Panc1 (cell line): ENCODE data around the gene PGBD2. TPM values are rescaled to one million over a fixed set of nuclear protein-coding genes. Genes with fewer than 3 reads are reported as not detected.

ENCODE experiments used
- ATAC-seq: fragments of 200-7000 bp; cut with Tn5 transposase; 2 replicates; pipeline ENCODE4 v1.9.1; 2020; ENCODE audit warnings: mild to moderate bottlenecking, moderate library complexity
- BruUV-seq: library from RNA; stranded (reverse); fragments of 400-500 nt; replicated peaks from 2 replicates; lab custom pipeline; 2021; lab: Mats Ljungman, UMichigan
- CTCF ChIA-PET: fragments of 300-600 bp; sonication (Branson Sonifier 250); formaldehyde crosslinking; loops from one replicate; lab custom pipeline; 2022; ENCODE audit warnings: antibody characterized with exemption; lab: Charles Lee
- POLR2A ChIA-PET: fragments of 300-600 bp; sonication (Branson Sonifier 250); formaldehyde crosslinking; loops from one replicate; lab custom pipeline; 2022; ENCODE audit warnings: antibody characterized with exemption; lab: Charles Lee
- DNase-seq: peaks from one replicate; pipeline ENCODE4 v3.0.0-alpha.2; 2010; ENCODE audit warnings: low read depth, low spot score
- H3K27ac ChIP-seq: 2 replicates; pipeline ENCODE4 v1.5.1; 2011; ENCODE audit warnings: mild to moderate bottlenecking, low read length, inconsistent platforms
- H3K27me3 ChIP-seq: fragments of 200-500 bp; sonication (Bioruptor generic); 2 replicates; pipeline ENCODE4 v1.6.0; 2014; ENCODE audit warnings: low read length, inconsistent platforms; ENCODE audit not compliant: control insufficient read depth, insufficient read depth
- H3K36me3 ChIP-seq: fragments of 200-500 bp; sonication (Bioruptor generic); 2 replicates; pipeline ENCODE4 v1.5.1; 2014; ENCODE audit warnings: inconsistent platforms, mild to moderate bottlenecking, low read length, moderate library complexity; ENCODE audit not compliant: control insufficient read depth, insufficient read depth
- H3K4me1 ChIP-seq: 2 replicates; pipeline ENCODE4 v1.5.1; 2011; ENCODE audit warnings: inconsistent platforms, mild to moderate bottlenecking, low read length, moderate library complexity; ENCODE audit not compliant: control insufficient read depth, insufficient read depth
- H3K4me3 ChIP-seq, 2 experiments: 2 replicates each; pipeline ENCODE4 v1.5.1; 2011 to 2012; ENCODE audit warnings: low read depth in 2 of 2, low read length in 2 of 2, mild to moderate bottlenecking in 2 of 2, inconsistent platforms in 1 of 2, moderate library complexity in 1 of 2
- H3K9me3 ChIP-seq: fragments of 200-500 bp; sonication (Bioruptor generic); 2 replicates; pipeline ENCODE4 v1.5.1; 2014; ENCODE audit warnings: low read depth, mild to moderate bottlenecking, inconsistent platforms, low read length, moderate library complexity; ENCODE audit not compliant: control insufficient read depth, insufficient read depth
- CTCF ChIP-seq: fragments of 450-650 bp; IDR thresholded peaks from 2 replicates; pipeline ENCODE4 v1.5.1; 2017; ENCODE audit warnings: mild to moderate bottlenecking
- POLR2AphosphoS5 ChIP-seq: IDR thresholded peaks from 2 replicates; pipeline ENCODE4 v1.6.1; 2012; ENCODE audit warnings: mild to moderate bottlenecking, low read depth, low read length, moderate library complexity
- REST ChIP-seq, 2 experiments: IDR thresholded peaks; 2 replicates each; pipeline ENCODE4 v1.6.1; 2011 to 2012; ENCODE audit warnings: low read depth in 2 of 2, control low read depth in 1 of 2, low read length in 1 of 2, mild to moderate bottlenecking in 1 of 2, moderate library complexity in 1 of 2; ENCODE audit not compliant: insufficient read depth in 1 of 2
- SIN3A ChIP-seq: IDR thresholded peaks from 2 replicates; pipeline ENCODE4 v1.6.1; 2012; ENCODE audit warnings: low read depth, mild to moderate bottlenecking, low read length, moderate library complexity, borderline replicate concordance; ENCODE audit not compliant: insufficient read depth
- TCF7L2 ChIP-seq: IDR thresholded peaks from 2 replicates; pipeline ENCODE4 v1.6.1; 2011; ENCODE audit warnings: mild to moderate bottlenecking, low read depth, low read length, inconsistent platforms
- in situ Hi-C: cut with HindIII; loops from 2 replicates; pipeline ENCODE4 v1.10.0; 2016; ENCODE audit warnings: low sequenced_read_pairs, low pct_unique_long_range_greater_than_20kb
- intact Hi-C: fragments of 100-400 bp; cut with micrococcal nuclease; formaldehyde crosslinking; loops from one replicate; pipeline ENCODE4 v1.10.0; 2022; ENCODE audit not compliant: unreplicated experiment
- total RNA-seq: library from RNA; stranded (reverse); gene quantifications from one replicate; pipeline ENCODE4 v1.2.1, GENCODE V29; 2021; ENCODE audit not compliant: unreplicated experiment

The PGBD2 gene
- total RNA-seq, 1 experiment from 2014 or later = 7.1 TPM

GRCh38 chr1:248872752-248873408 is 33.2 kb upstream of the PGBD2 start:
- CTCF ChIA-PET = interaction anchor here (0.6 to 1.2 kb wide), 2 partner anchors 15 to 47 kb away, joined by 3 to 4 read pairs; partner anchors contain the start of gene SH3BP5L
- H3K4me1 ChIP-seq = peaks cover 8% of the 10 kb centered on the region
- no TSS peak for BruUV-seq
- POLR2A ChIA-PET = interaction anchor here (0.6 to 0.8 kb wide), 2 partner anchors 14 to 20 kb away, joined by 3 to 6 read pairs; partner anchors contain the start of gene ZNF692
- TF ChIP-seq POLR2AphosphoS5 = no peak
- no peak for TF ChIP-seq TCF7L2
- no peak for TF ChIP-seq CTCF
- TF ChIP-seq REST (IDR thresholded peaks at IDR 0.05; ENCODE audit: insufficient read depth in 1 of 2, low read depth in 2 of 2, low read length in 1 of 2) = 0 out of 4 replicates have a peak, but pooled peaks of 1 of the 2 experiments have one; percentile 9
- ATAC-seq (peak; percentile 88), DNase-seq (peak; percentile 75)
- peak overlapping the region; percentile 88 to 98 for H3K4me3 ChIP-seq
- H3K36me3 ChIP-seq = no peaks in the 10 kb centered on the region
- H3K27me3 ChIP-seq = peaks cover 3% of the 10 kb centered on the region; the same call in 1 of the 2 replicates
- H3K27ac ChIP-seq = peak overlapping the region; percentile 96
- in situ Hi-C loops (no loop called here), intact Hi-C loops (loop anchor here (2.0 kb wide), 1 partner anchor 34 kb away; the partner anchor contains the start of gene PGBD2)
- H3K9me3 ChIP-seq = no peaks in the 10 kb centered on the region

GRCh38 chr1:248873409-248873992 is 32.5 kb upstream of the PGBD2 start:
- in situ Hi-C loops = no loop called here
- peaks cover 3% of the 10 kb centered on the region; the same call in 1 of the 2 replicates for H3K27me3 ChIP-seq
- ChIA-PET POLR2A (interaction anchor here (0.6 to 1.2 kb wide), 3 partner anchors 9 to 14 kb away, joined by 3 to 6 read pairs (median 3); partner anchors contain the start of gene ZNF692), CTCF (interaction anchor here (1.2 kb wide), 1 partner anchor 48 kb away, joined by 4 read pairs; the partner anchor contains the start of gene SH3BP5L)
- H3K27ac ChIP-seq = peak overlapping the region; percentile 96
- ATAC-seq (peak; percentile 92), DNase-seq (peak; percentile 96)
- no peaks in the 10 kb centered on the region for H3K36me3 ChIP-seq
- intact Hi-C loops = loop anchor here (2.0 kb wide), 1 partner anchor 33 kb away; the partner anchor contains the start of gene PGBD2
- H3K4me1 ChIP-seq = peaks cover 8% of the 10 kb centered on the region
- peak; percentile 75; the same call in 1 of the 2 replicates for TF ChIP-seq SIN3A
- 0 out of 4 replicates have a peak, but pooled peaks of 1 of the 2 experiments have one; percentile 28 for TF ChIP-seq REST (IDR thresholded peaks at IDR 0.05; ENCODE audit: insufficient read depth in 1 of 2, low read depth in 2 of 2, low read length in 1 of 2)
- TF ChIP-seq CTCF = no peak
- TF ChIP-seq TCF7L2 = no peak
- no peak; the same call in 1 of the 2 replicates for TF ChIP-seq POLR2AphosphoS5
- no TSS peak for BruUV-seq
- H3K9me3 ChIP-seq = no peaks in the 10 kb centered on the region
- peak overlapping the region; percentile 88 to 98 for H3K4me3 ChIP-seq
